ENCODE data around the gene PDHX.

Gene PDHX

GRCh38 chr11:34977089-34977912 lies 60.9 kb downstream of the PDHX start:
- ChIA-PET POLR2A (ENCODE audit: low non-redundant PET) (no interaction called here), CTCF (no interaction called here)
- H3K27ac ChIP-seq, result no peak overlapping the region
- no peak for TF ChIP-seq CTCF (conservative IDR thresholded peaks at IDR 0.05; ENCODE audit: low read depth)
- peak; percentile 72 for DNase-seq (ENCODE audit: low spot score)

GRCh38 chr11:34978236-34979191 lies 62.1 kb downstream of the PDHX start:
- TF ChIP-seq CTCF (conservative IDR thresholded peaks at IDR 0.05; ENCODE audit: low read depth), result no peak
- H3K27ac ChIP-seq, result peak overlapping the region; percentile 54; the same call in 1 of the 2 replicates
- ChIA-PET CTCF (no interaction called here), POLR2A (ENCODE audit: low non-redundant PET) (no interaction called here)
- DNase-seq (ENCODE audit: low spot score), result no peak

- DNase-seq (ENCODE audit: low spot score), result no peak
- H3K27ac ChIP-seq, result no peak overlapping the region
- POLR2A ChIA-PET (ENCODE audit: low non-redundant PET), result no interaction called here
- TF ChIP-seq CTCF (conservative IDR thresholded peaks at IDR 0.05; ENCODE audit: low read depth), result no peak
- CTCF ChIA-PET, result no interaction called here
Measured at GRCh38 chr11:34984514-34984913, 68.1 kb downstream of the PDHX start.

GRCh38 chr11:34986883-34987520 lies 70.6 kb downstream of the PDHX start:
- POLR2A ChIA-PET (ENCODE audit: low non-redundant PET), result no interaction called here
- DNase-seq (ENCODE audit: low spot score), result no peak
- CTCF ChIA-PET, result interaction anchor here (0.7 to 0.9 kb wide), 2 partner anchors 129 to 405 kb away, joined by 3 read pairs; no protein-coding TSS in a partner anchor
- H3K27ac ChIP-seq, result no peak overlapping the region
- TF ChIP-seq CTCF (conservative IDR thresholded peaks at IDR 0.05; ENCODE audit: low read depth), result no peak

- CTCF ChIA-PET, result interaction anchor here (0.6 to 0.9 kb wide), 2 partner anchors 404 to 494 kb away, joined by 3 read pairs; no protein-coding TSS in a partner anchor
- no peak for DNase-seq (ENCODE audit: low spot score)
- H3K27ac ChIP-seq, result no peak overlapping the region
- POLR2A ChIA-PET (ENCODE audit: low non-redundant PET), result no interaction called here
- no peak for TF ChIP-seq CTCF (conservative IDR thresholded peaks at IDR 0.05; ENCODE audit: low read depth)
Measured at GRCh38 chr11:34987617-34988016, 71.2 kb downstream of the PDHX start.

Measured in RWPE1 (cell line).